Neuronal stem cell (in vitro differentiated cells): Measurements from ENCODE around the gene AKAP17A.
A peak's percentile ranks its signal among the peaks of the same experiment; 100 is the strongest.

ENCODE experiments used
- DNase-seq: peaks from one replicate; pipeline ENCODE4 v3.0.0-alpha.2; 2013; ENCODE audit warnings: low spot score
- H2AFZ ChIP-seq: one replicate; pipeline ENCODE4 v1.6.1; 2013; ENCODE audit warnings: mild to moderate bottlenecking, low read length, inconsistent platforms
- H2AK5ac ChIP-seq: 2 replicates; pipeline ENCODE4 v1.6.1; 2013; ENCODE audit warnings: low read depth, mild to moderate bottlenecking, inconsistent platforms, low read length, moderate library complexity, mixed read lengths
- H2BK120ac ChIP-seq: 2 replicates; pipeline ENCODE4 v1.6.1; 2013; ENCODE audit warnings: low read depth, mild to moderate bottlenecking, inconsistent platforms, low read length, moderate library complexity, mixed read lengths
- H2BK12ac ChIP-seq: one replicate; pipeline ENCODE4 v1.6.1; 2013; ENCODE audit warnings: low read length, inconsistent platforms
- H2BK15ac ChIP-seq: 2 replicates; pipeline ENCODE4 v1.6.1; 2013; ENCODE audit warnings: mild to moderate bottlenecking, low read length, inconsistent platforms, mixed read lengths
- H2BK5ac ChIP-seq: one replicate; pipeline ENCODE4 v1.6.1; 2013; ENCODE audit warnings: inconsistent platforms, mild to moderate bottlenecking, low read length, moderate library complexity
- H3K14ac ChIP-seq: one replicate; pipeline ENCODE4 v1.6.1; 2013; ENCODE audit warnings: low read length, inconsistent platforms
- H3K18ac ChIP-seq: 2 replicates; pipeline ENCODE4 v1.6.1; 2013; ENCODE audit warnings: low read length, inconsistent platforms
- H3K23ac ChIP-seq: 2 replicates; pipeline ENCODE4 v1.6.1; 2013; ENCODE audit warnings: low read depth, mild to moderate bottlenecking, mixed read lengths, low read length, inconsistent platforms; ENCODE audit not compliant: poor library complexity
- H3K27ac ChIP-seq: replicated peaks from 3 replicates; pipeline ENCODE4 v1.5.1; 2013; ENCODE audit warnings: low read length, inconsistent platforms
- H3K27me3 ChIP-seq, 3 experiments: 2 replicates each; pipeline ENCODE4 v1.6.1; 2013; ENCODE audit warnings: low read length in 3 of 3, mild to moderate bottlenecking in 2 of 3, inconsistent platforms in 1 of 3, low read depth in 1 of 3, mixed read lengths in 1 of 3, moderate library complexity in 1 of 3; ENCODE audit not compliant: control insufficient read depth in 3 of 3, insufficient read depth in 3 of 3
- H3K36me3 ChIP-seq, 2 donors: replicated peaks in 1 of 2; 2 replicates each; pipeline ENCODE4 v1.6.1; 2013; ENCODE audit warnings: low read length in 2 of 2; ENCODE audit not compliant: control insufficient read depth in 2 of 2, insufficient read depth in 2 of 2
- H3K4ac ChIP-seq: 2 replicates; pipeline ENCODE4 v1.6.1; 2013; ENCODE audit warnings: inconsistent platforms, mild to moderate bottlenecking, low read length, moderate library complexity
- H3K4me1 ChIP-seq, 2 donors: 1 replicate in 1 of 2; 2 replicates in 1 of 2; pipeline ENCODE4 v1.6.1; 2013; ENCODE audit warnings: low read length in 2 of 2, low read depth in 1 of 2; ENCODE audit not compliant: control insufficient read depth in 2 of 2, insufficient read depth in 1 of 2
- H3K4me2 ChIP-seq: one replicate; pipeline ENCODE4 v1.6.1; 2013; ENCODE audit warnings: mild to moderate bottlenecking, low read length, inconsistent platforms; ENCODE audit not compliant: insufficient read depth, poor library complexity, severe bottlenecking
- H3K4me3 ChIP-seq, 2 donors: 2 replicates each; pipeline ENCODE4 v1.5.1; 2013; ENCODE audit warnings: low read length in 2 of 2, mild to moderate bottlenecking in 2 of 2, inconsistent platforms in 1 of 2, moderate library complexity in 1 of 2
- H3K79me1 ChIP-seq: one replicate; pipeline ENCODE4 v1.6.1; 2013; ENCODE audit warnings: low read depth, mild to moderate bottlenecking, inconsistent platforms, low read length, moderate library complexity
- H3K9ac ChIP-seq: one replicate; pipeline ENCODE4 v1.6.1; 2013; ENCODE audit warnings: mild to moderate bottlenecking, low read depth, low read length, inconsistent platforms; ENCODE audit not compliant: poor library complexity
- H3K9me3 ChIP-seq, 2 donors: replicated peaks in 1 of 2; 2 replicates each; pipeline versions ENCODE3 to v1.6.1; 2013; ENCODE audit warnings: low read length in 2 of 2, mild to moderate bottlenecking in 2 of 2, inconsistent platforms in 1 of 2, low read depth in 1 of 2, mixed read lengths in 1 of 2, moderate library complexity in 1 of 2; ENCODE audit not compliant: control insufficient read depth in 2 of 2, insufficient read depth in 1 of 2
- H4K8ac ChIP-seq: one replicate; pipeline ENCODE4 v1.6.1; 2013; ENCODE audit warnings: low read depth, mild to moderate bottlenecking, inconsistent platforms, low read length, moderate library complexity
- H4K91ac ChIP-seq: one replicate; pipeline ENCODE4 v1.6.1; 2013; ENCODE audit warnings: low read length, low read depth, mild to moderate bottlenecking, inconsistent platforms; ENCODE audit not compliant: poor library complexity
- WGBS, 2 donors: extraction: QIAGEN DNeasy Blood & Tissue Kit; methylation state at CpG; one replicate each; pipeline ENCODE4 v1.1.7; 2013; ENCODE audit warnings: missing lambda C conversion rate in 2 of 2, mixed read lengths in 1 of 2; ENCODE audit not compliant: insufficient read length in 2 of 2, insufficient replicate concordance in 1 of 2; ENCODE audit errors: extremely low coverage in 2 of 2; 5-methylcytosine and 5-hydroxymethylcytosine counted together

The AKAP17A gene

GRCh38 chrX:1597345-1598020, 6.1 kb downstream of the AKAP17A start:
- Histone ChIP-seq H3K27me3 (no peaks in the 10 kb centered on the region), H3K4me1 (peaks cover 2 to 3% of the 10 kb centered on the region in 2 donors), H3K79me1 (peaks cover 53% of the 10 kb centered on the region), H2BK5ac (no peak overlapping the region), H3K36me3 (peaks cover 78 to 95% of the 10 kb centered on the region in 2 donors), H3K23ac (peak overlapping the region; percentile 43), H3K9ac (no peak overlapping the region), H2BK15ac (no peak overlapping the region), H3K4me2 (no peak overlapping the region), H2AK5ac (no peak overlapping the region), H3K9me3 (peaks cover 4 to 6% of the 10 kb centered on the region in 2 donors), H3K4me3 (no peak overlapping the region), H3K18ac (no peak overlapping the region), H3K4ac (no peak overlapping the region), H3K27ac (no peak overlapping the region), H4K8ac (no peak overlapping the region), H2BK12ac (no peak overlapping the region), H2AFZ (no peak overlapping the region), H4K91ac (no peak overlapping the region), H2BK120ac (no peak overlapping the region), H3K14ac (no peak overlapping the region)
- no CpG with 5 or more reads among the region's 25 CpGs for WGBS, 2 donors
- DNase-seq: no peak

- Histone ChIP-seq H3K27me3 (no peaks in the 10 kb centered on the region), H4K91ac (no peak overlapping the region), H2BK15ac (no peak overlapping the region), H4K8ac (no peak overlapping the region), H3K9me3 (peaks cover 4 to 6% of the 10 kb centered on the region in 2 donors), H3K4me3 (no peak overlapping the region), H3K79me1 (peaks cover 47% of the 10 kb centered on the region), H3K4ac (no peak overlapping the region), H3K4me1 (no peaks in the 10 kb centered on the region), H3K23ac (no peak overlapping the region), H3K27ac (no peak overlapping the region), H2AK5ac (no peak overlapping the region), H3K36me3 (peaks cover 81 to 96% of the 10 kb centered on the region in 2 donors), H2BK5ac (no peak overlapping the region), H3K14ac (no peak overlapping the region), H3K9ac (no peak overlapping the region), H2BK120ac (no peak overlapping the region), H3K18ac (no peak overlapping the region), H2BK12ac (no peak overlapping the region), H3K4me2 (no peak overlapping the region), H2AFZ (no peak overlapping the region)
- DNase-seq: no peak
- WGBS, 2 donors: no CpG with 5 or more reads among the region's 50 CpGs
Measured at GRCh38 chrX:1598021-1598875, 6.8 kb downstream of the AKAP17A start.

- WGBS, 2 donors: no CpG with 5 or more reads among the region's 57 CpGs
- Histone ChIP-seq H3K14ac (no peak overlapping the region), H2BK15ac (no peak overlapping the region), H3K27me3 (no peaks in the 10 kb centered on the region), H3K4me3 (no peak overlapping the region), H3K36me3 (peaks cover 74 to 95% of the 10 kb centered on the region in 2 donors), H3K18ac (no peak overlapping the region), H3K9me3 (peaks cover 4 to 8% of the 10 kb centered on the region in 2 donors), H3K4ac (no peak overlapping the region), H2BK120ac (no peak overlapping the region), H2BK12ac (no peak overlapping the region), H3K4me1 (no peaks in the 10 kb centered on the region), H2AK5ac (no peak overlapping the region), H3K9ac (no peak overlapping the region), H4K8ac (peak overlapping the region; percentile 3), H2AFZ (no peak overlapping the region), H4K91ac (no peak overlapping the region), H3K27ac (no peak overlapping the region), H3K79me1 (peaks cover 40% of the 10 kb centered on the region), H3K23ac (no peak overlapping the region), H2BK5ac (no peak overlapping the region), H3K4me2 (no peak overlapping the region)
- no peak for DNase-seq
Measured at GRCh38 chrX:1598876-1599790, 7.7 kb downstream of the AKAP17A start.
